NOMO-1 treated with dmso at 0.1 percent for 144 hours (cell line): ENCODE results near the gene TBC1D14.

Experiments
- DNase-seq: peaks from one replicate; lab custom pipeline; 2025; ENCODE audit not compliant: unreplicated experiment; lab: John Stamatoyannopoulos, UW

The TBC1D14 gene

GRCh38 chr4:7054106-7054880 is 144.7 kb downstream of the TBC1D14 start:
- no peak for DNase-seq

GRCh38 chr4:7055111-7055989 is 145.7 kb downstream of the TBC1D14 start:
- DNase-seq, result no peak

- no peak for DNase-seq
Measured at GRCh38 chr4:7055990-7056325, 146.3 kb downstream of the TBC1D14 start.

GRCh38 chr4:7058792-7059191 is 149.2 kb downstream of the TBC1D14 start:
- DNase-seq, result no peak

GRCh38 chr4:7059662-7060061 is 150.0 kb downstream of the TBC1D14 start:
- DNase-seq, result peak; percentile 79

GRCh38 chr4:7060346-7061150 is 150.9 kb downstream of the TBC1D14 start:
- DNase-seq, result peak; percentile 37

GRCh38 chr4:7061815-7062214 is 152.2 kb downstream of the TBC1D14 start:
- no peak for DNase-seq

GRCh38 chr4:7062816-7063215 is 153.2 kb downstream of the TBC1D14 start:
- no peak for DNase-seq

- no peak for DNase-seq
Measured at GRCh38 chr4:7063362-7063761, 153.7 kb downstream of the TBC1D14 start.

- DNase-seq, result no peak
Measured at GRCh38 chr4:7066006-7066405, 156.4 kb downstream of the TBC1D14 start.

GRCh38 chr4:7066493-7066892 is 156.9 kb downstream of the TBC1D14 start:
- no peak for DNase-seq

GRCh38 chr4:7067126-7067451 is 157.5 kb downstream of the TBC1D14 start:
- no peak for DNase-seq

GRCh38 chr4:7067452-7068278 is 158.0 kb downstream of the TBC1D14 start, which contains the start of gene GRPEL1:
Gene GRPEL1, minus strand, starts transcription at chr4:7068064. Its CDS starts 32 bp downstream, at chr4:7068032.
- peak; percentile 99 for DNase-seq

GRCh38 chr4:7068279-7068842 is 158.7 kb downstream of the TBC1D14 start:
- no peak for DNase-seq

- no peak for DNase-seq
Measured at GRCh38 chr4:7068883-7069282, 159.3 kb downstream of the TBC1D14 start.

- DNase-seq, result peak; percentile 60
Measured at GRCh38 chr4:7070729-7071511, 161.3 kb downstream of the TBC1D14 start.

GRCh38 chr4:7073059-7073458 is 163.4 kb downstream of the TBC1D14 start:
- DNase-seq, result no peak

- no peak for DNase-seq
Measured at GRCh38 chr4:7073526-7074390, 164.1 kb downstream of the TBC1D14 start.

- DNase-seq, result no peak
Measured at GRCh38 chr4:7074426-7074825, 164.8 kb downstream of the TBC1D14 start.
